HL-60 (cell line): ENCODE data around the gene TGM4.

Source experiments
- GABPA ChIP-seq: IDR thresholded peaks from 2 replicates; pipeline ENCODE4 v1.6.1; 2012; ENCODE audit warnings: low read depth
- POLR2AphosphoS5 ChIP-seq: IDR thresholded peaks from 2 replicates; pipeline ENCODE4 v1.6.1; 2012; ENCODE audit warnings: low read depth
- SPI1 ChIP-seq: IDR thresholded peaks from 2 replicates; pipeline ENCODE4 v1.6.1; 2012; ENCODE audit warnings: low read depth, mild to moderate bottlenecking, borderline replicate concordance
- TF ChIP-seq, protein P1 (sequence below): IDR thresholded peaks from one replicate; pipeline ENCODE4 v1.5.1; 2011; ENCODE audit warnings: low read length, control low read depth, inconsistent platforms; ENCODE audit not compliant: insufficient read depth
- TF ChIP-seq, protein P2 (sequence below): IDR thresholded peaks from 2 replicates; pipeline ENCODE4 v1.6.1; 2012; ENCODE audit warnings: low read depth; ENCODE audit not compliant: insufficient replicate concordance

DNA sequence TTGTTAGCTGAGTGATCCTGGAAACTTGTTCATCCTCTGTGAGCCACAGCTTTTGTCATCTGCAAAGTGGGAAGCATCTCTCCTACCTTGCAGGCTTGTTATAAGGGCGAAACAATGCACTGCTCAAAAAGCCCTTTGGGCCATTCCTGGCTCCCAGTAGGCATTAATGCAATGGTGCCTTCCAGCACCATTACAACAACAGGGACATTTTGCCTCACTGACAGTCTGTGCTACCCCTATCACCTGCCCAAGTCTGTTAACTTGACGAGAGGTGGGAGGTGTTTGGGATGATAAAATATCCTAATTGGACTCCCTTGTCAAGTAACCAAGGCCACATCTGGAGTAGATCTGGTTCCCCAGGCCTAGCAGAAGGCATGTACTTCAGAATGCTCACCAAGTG, 57.4 kb downstream of the TGM4 start:
- TF ChIP-seq, protein P1, sequence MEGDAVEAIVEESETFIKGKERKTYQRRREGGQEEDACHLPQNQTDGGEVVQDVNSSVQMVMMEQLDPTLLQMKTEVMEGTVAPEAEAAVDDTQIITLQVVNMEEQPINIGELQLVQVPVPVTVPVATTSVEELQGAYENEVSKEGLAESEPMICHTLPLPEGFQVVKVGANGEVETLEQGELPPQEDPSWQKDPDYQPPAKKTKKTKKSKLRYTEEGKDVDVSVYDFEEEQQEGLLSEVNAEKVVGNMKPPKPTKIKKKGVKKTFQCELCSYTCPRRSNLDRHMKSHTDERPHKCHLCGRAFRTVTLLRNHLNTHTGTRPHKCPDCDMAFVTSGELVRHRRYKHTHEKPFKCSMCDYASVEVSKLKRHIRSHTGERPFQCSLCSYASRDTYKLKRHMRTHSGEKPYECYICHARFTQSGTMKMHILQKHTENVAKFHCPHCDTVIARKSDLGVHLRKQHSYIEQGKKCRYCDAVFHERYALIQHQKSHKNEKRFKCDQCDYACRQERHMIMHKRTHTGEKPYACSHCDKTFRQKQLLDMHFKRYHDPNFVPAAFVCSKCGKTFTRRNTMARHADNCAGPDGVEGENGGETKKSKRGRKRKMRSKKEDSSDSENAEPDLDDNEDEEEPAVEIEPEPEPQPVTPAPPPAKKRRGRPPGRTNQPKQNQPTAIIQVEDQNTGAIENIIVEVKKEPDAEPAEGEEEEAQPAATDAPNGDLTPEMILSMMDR = no peak
- TF ChIP-seq POLR2AphosphoS5 (no peak), SPI1 (no peak), GABPA (no peak)
- TF ChIP-seq, protein P2, sequence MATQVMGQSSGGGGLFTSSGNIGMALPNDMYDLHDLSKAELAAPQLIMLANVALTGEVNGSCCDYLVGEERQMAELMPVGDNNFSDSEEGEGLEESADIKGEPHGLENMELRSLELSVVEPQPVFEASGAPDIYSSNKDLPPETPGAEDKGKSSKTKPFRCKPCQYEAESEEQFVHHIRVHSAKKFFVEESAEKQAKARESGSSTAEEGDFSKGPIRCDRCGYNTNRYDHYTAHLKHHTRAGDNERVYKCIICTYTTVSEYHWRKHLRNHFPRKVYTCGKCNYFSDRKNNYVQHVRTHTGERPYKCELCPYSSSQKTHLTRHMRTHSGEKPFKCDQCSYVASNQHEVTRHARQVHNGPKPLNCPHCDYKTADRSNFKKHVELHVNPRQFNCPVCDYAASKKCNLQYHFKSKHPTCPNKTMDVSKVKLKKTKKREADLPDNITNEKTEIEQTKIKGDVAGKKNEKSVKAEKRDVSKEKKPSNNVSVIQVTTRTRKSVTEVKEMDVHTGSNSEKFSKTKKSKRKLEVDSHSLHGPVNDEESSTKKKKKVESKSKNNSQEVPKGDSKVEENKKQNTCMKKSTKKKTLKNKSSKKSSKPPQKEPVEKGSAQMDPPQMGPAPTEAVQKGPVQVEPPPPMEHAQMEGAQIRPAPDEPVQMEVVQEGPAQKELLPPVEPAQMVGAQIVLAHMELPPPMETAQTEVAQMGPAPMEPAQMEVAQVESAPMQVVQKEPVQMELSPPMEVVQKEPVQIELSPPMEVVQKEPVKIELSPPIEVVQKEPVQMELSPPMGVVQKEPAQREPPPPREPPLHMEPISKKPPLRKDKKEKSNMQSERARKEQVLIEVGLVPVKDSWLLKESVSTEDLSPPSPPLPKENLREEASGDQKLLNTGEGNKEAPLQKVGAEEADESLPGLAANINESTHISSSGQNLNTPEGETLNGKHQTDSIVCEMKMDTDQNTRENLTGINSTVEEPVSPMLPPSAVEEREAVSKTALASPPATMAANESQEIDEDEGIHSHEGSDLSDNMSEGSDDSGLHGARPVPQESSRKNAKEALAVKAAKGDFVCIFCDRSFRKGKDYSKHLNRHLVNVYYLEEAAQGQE = no peak
